ENCODE data around the gene WDFY2. TPM values are rescaled to one million over a fixed set of nuclear protein-coding genes. Genes with fewer than 3 reads are reported as not detected.

Gene WDFY2
- total RNA-seq, 3 donors from 2014 or later (not counting 1 experiment from before 2014, with no cell fraction given), result 29.5 to 32.1 (median 31.3) TPM

GRCh38 chr13:51643105-51643881 lies 59.0 kb downstream of the WDFY2 start:
- Mint-ChIP-seq H3K27ac (peak overlapping the region; percentile 96), H3K9me3 (no peaks in the 10 kb centered on the region), H3K27me3 (ENCODE audit: low read depth in 2 of 2) (no peaks in the 10 kb centered on the region), H3K36me3 (no peaks in the 10 kb centered on the region), H3K4me1 (peaks cover 40 to 49% of the 10 kb centered on the region in 2 donors), H3K4me3 (peak overlapping the region; percentile 37)
- H3K36me3 ChIP-seq (ENCODE audit: control insufficient read depth, insufficient read depth, low read length), result no peaks in the 10 kb centered on the region
- H3K4me3 ChIP-seq (ENCODE audit: low read length), result no peak overlapping the region
- no peaks in the 10 kb centered on the region for H3K9me3 ChIP-seq (ENCODE audit: control insufficient read depth, insufficient read depth, low read length)
- ATAC-seq (no peak), DNase-seq (no peak)
- 48% methylated on average over 2 of the region's 3 CpGs for WGBS (ENCODE audit: insufficient coverage)
- peak overlapping the region; percentile 86 for H3K27ac ChIP-seq (ENCODE audit: low read length)
- intact Hi-C loops (cut with micrococcal nuclease), result no loop called here
- H3K27me3 ChIP-seq (ENCODE audit: control insufficient read depth, insufficient read depth, low read length), result no peaks in the 10 kb centered on the region
- peaks cover 27% of the 10 kb centered on the region for H3K4me1 ChIP-seq (ENCODE audit: control insufficient read depth, insufficient read depth, low read length)
- TF ChIP-seq CTCF (IDR thresholded peaks at IDR 0.05), result no peak

GRCh38 chr13:51643882-51644281 lies 59.6 kb downstream of the WDFY2 start:
- no peak for TF ChIP-seq CTCF (IDR thresholded peaks at IDR 0.05)
- WGBS (ENCODE audit: insufficient coverage), result 43% methylated on average over 1 of the region's 1 CpG
- peak overlapping the region; percentile 37 for H3K4me3 Mint-ChIP-seq
- H3K27ac Mint-ChIP-seq, result peak overlapping the region; percentile 96
- H3K36me3 Mint-ChIP-seq, result no peaks in the 10 kb centered on the region
- no peak overlapping the region for H3K4me3 ChIP-seq (ENCODE audit: low read length)
- no peaks in the 10 kb centered on the region for H3K9me3 ChIP-seq (ENCODE audit: control insufficient read depth, insufficient read depth, low read length)
- DNase-seq (no peak), ATAC-seq (no peak)
- H3K4me1 Mint-ChIP-seq, result peaks cover 40 to 48% of the 10 kb centered on the region in 2 donors
- H3K9me3 Mint-ChIP-seq, result no peaks in the 10 kb centered on the region
- no peaks in the 10 kb centered on the region for H3K27me3 Mint-ChIP-seq (ENCODE audit: low read depth in 2 of 2)
- H3K4me1 ChIP-seq (ENCODE audit: control insufficient read depth, insufficient read depth, low read length), result peaks cover 27% of the 10 kb centered on the region
- H3K27ac ChIP-seq (ENCODE audit: low read length), result peak overlapping the region; percentile 86
- no peaks in the 10 kb centered on the region for H3K36me3 ChIP-seq (ENCODE audit: control insufficient read depth, insufficient read depth, low read length)
- H3K27me3 ChIP-seq (ENCODE audit: control insufficient read depth, insufficient read depth, low read length), result no peaks in the 10 kb centered on the region
- intact Hi-C loops (cut with micrococcal nuclease), result loop anchor here (2.0 kb wide), 1 partner anchor 59 kb away; the partner anchor contains the start of gene WDFY2

GRCh38 chr13:51644654-51645053 lies 60.4 kb downstream of the WDFY2 start:
- whole genome bisulfite sequencing (ENCODE audit: insufficient coverage), result 100% methylated on average over 1 of the region's 1 CpG
- TF ChIP-seq CTCF (IDR thresholded peaks at IDR 0.05), result no peak
- Mint-ChIP-seq H3K36me3 (no peaks in the 10 kb centered on the region), H3K27me3 (ENCODE audit: low read depth in 2 of 2) (no peaks in the 10 kb centered on the region), H3K27ac (peak overlapping the region; percentile 96), H3K4me1 (peaks cover 40 to 48% of the 10 kb centered on the region in 2 donors), H3K9me3 (no peaks in the 10 kb centered on the region), H3K4me3 (peak overlapping the region; percentile 61)
- Histone ChIP-seq H3K4me3 (ENCODE audit: low read length) (no peak overlapping the region), H3K27me3 (ENCODE audit: control insufficient read depth, insufficient read depth, low read length) (no peaks in the 10 kb centered on the region), H3K36me3 (ENCODE audit: control insufficient read depth, insufficient read depth, low read length) (no peaks in the 10 kb centered on the region), H3K27ac (ENCODE audit: low read length) (peak overlapping the region; percentile 86), H3K9me3 (ENCODE audit: control insufficient read depth, insufficient read depth, low read length) (no peaks in the 10 kb centered on the region), H3K4me1 (ENCODE audit: control insufficient read depth, insufficient read depth, low read length) (peaks cover 27% of the 10 kb centered on the region)
- ATAC-seq, result peak in 2 of 3 donors; percentile 19 to 24
- intact Hi-C loops (cut with micrococcal nuclease), result loop anchor here (1.0 to 2.0 kb wide), 2 partner anchors 60 to 191 kb away; partner anchors contain the start of genes INTS6 and WDFY2
- peak in 1 of 2 donors; percentile 31 for DNase-seq
